HEK293 (cell line): ENCODE data around the gene PCSK9.
A peak's percentile ranks its signal among the peaks of the same experiment; 100 is the strongest.
"Not testable (repeated sequence)": the region's sequence is repeated elsewhere in the genome, so short reads cannot be mapped to it uniquely, and the experiment has no call there.

Experiments used
- CTCF ChIA-PET: fragments of 350-600 bp; formaldehyde crosslinking; extraction: SDS; loops from one replicate; lab custom pipeline; 2021; ENCODE audit warnings: antibody characterized with exemption; lab: Yijun Ruan, JAX
- POLR2A ChIA-PET: fragments of 300-600 bp; formaldehyde crosslinking; extraction: SDS; loops from one replicate; lab custom pipeline; 2020; ENCODE audit warnings: antibody characterized with exemption, inconsistent platforms; lab: Yijun Ruan, JAX
- H3K27ac ChIP-seq: fragments of 200-500 bp; sonication (Bioruptor generic); 2 replicates; pipeline ENCODE4 v1.5.1; 2014; ENCODE audit warnings: low read depth, low read length, control low read depth, inconsistent platforms; ENCODE audit errors: extremely low read depth
- H3K36me3 ChIP-seq, 2 experiments: fragments of 200-500 bp in 1 of 2; sonication (Bioruptor generic) in 1 of 2; 1 replicate in 1 of 2; 2 replicates in 1 of 2; pipeline ENCODE4 v1.5.1; 2014 to 2017; ENCODE audit warnings: inconsistent platforms in 2 of 2, low read length in 2 of 2; ENCODE audit not compliant: control insufficient read depth in 2 of 2, insufficient read depth in 1 of 2
- H3K4me1 ChIP-seq: fragments of 200-500 bp; sonication (Bioruptor generic); 2 replicates; pipeline ENCODE4 v1.5.1; 2014; ENCODE audit warnings: mild to moderate bottlenecking, low read length, inconsistent platforms; ENCODE audit not compliant: control insufficient read depth, insufficient read depth
- H3K4me3 ChIP-seq: 2 replicates; pipeline ENCODE4 v1.5.1; 2011; ENCODE audit warnings: low read depth, mild to moderate bottlenecking, control low read depth, low read length, moderate library complexity
- H3K9me3 ChIP-seq: fragments of 200-500 bp; sonication (Bioruptor generic); 2 replicates; pipeline ENCODE4 v1.5.1; 2014; ENCODE audit warnings: low read depth, low read length, inconsistent platforms; ENCODE audit not compliant: control insufficient read depth, insufficient read depth
- FEZF1 ChIP-seq: fragments of 450-650 bp; formaldehyde crosslinking; IDR thresholded peaks from 2 replicates; pipeline ENCODE4 v1.5.1; 2016; ENCODE audit warnings: missing biosample characterization, missing genetic modification characterization
- REST ChIP-seq: fragments of 450-650 bp; formaldehyde crosslinking; IDR thresholded peaks from 2 replicates; pipeline ENCODE4 v1.5.1; 2016; ENCODE audit warnings: missing biosample characterization, missing genetic modification characterization
- SCRT2 ChIP-seq: fragments of 450-650 bp; formaldehyde crosslinking; IDR thresholded peaks from 2 replicates; pipeline ENCODE4 v1.5.1; 2016; ENCODE audit warnings: missing biosample characterization, missing genetic modification characterization
- ZNF16 ChIP-seq: fragments of 450-650 bp; formaldehyde crosslinking; IDR thresholded peaks from 2 replicates; pipeline ENCODE4 v1.5.1; 2016; ENCODE audit warnings: low read depth, missing biosample characterization, missing genetic modification characterization
- ZNF266 ChIP-seq: fragments of 450-650 bp; formaldehyde crosslinking; IDR thresholded peaks from 2 replicates; pipeline ENCODE4 v1.5.1; 2016; ENCODE audit warnings: missing biosample characterization, missing genetic modification characterization, low read depth
- ZNF341 ChIP-seq: fragments of 450-650 bp; formaldehyde crosslinking; IDR thresholded peaks from 2 replicates; pipeline ENCODE4; 2016; ENCODE audit warnings: low read depth, missing biosample characterization, missing genetic modification characterization
- ZNF404 ChIP-seq: fragments of 450-650 bp; formaldehyde crosslinking; IDR thresholded peaks from 2 replicates; pipeline ENCODE4 v1.5.1; 2017; ENCODE audit warnings: missing biosample characterization, missing genetic modification characterization
- ZNF521 ChIP-seq: fragments of 450-650 bp; formaldehyde crosslinking; IDR thresholded peaks from 2 replicates; pipeline ENCODE4 v1.5.1; 2017; ENCODE audit warnings: missing biosample characterization, mild to moderate bottlenecking, missing genetic modification characterization
- ZNF707 ChIP-seq: fragments of 450-650 bp; formaldehyde crosslinking; IDR thresholded peaks from 2 replicates; pipeline ENCODE4 v1.5.1; 2016; ENCODE audit warnings: missing biosample characterization, missing genetic modification characterization
- ZNF830 ChIP-seq: fragments of 450-650 bp; IDR thresholded peaks from 2 replicates; pipeline ENCODE4 v1.5.0; 2018; ENCODE audit warnings: missing biosample characterization, missing genetic modification characterization, low read depth, mild to moderate bottlenecking, moderate library complexity

Gene PCSK9

DNA sequence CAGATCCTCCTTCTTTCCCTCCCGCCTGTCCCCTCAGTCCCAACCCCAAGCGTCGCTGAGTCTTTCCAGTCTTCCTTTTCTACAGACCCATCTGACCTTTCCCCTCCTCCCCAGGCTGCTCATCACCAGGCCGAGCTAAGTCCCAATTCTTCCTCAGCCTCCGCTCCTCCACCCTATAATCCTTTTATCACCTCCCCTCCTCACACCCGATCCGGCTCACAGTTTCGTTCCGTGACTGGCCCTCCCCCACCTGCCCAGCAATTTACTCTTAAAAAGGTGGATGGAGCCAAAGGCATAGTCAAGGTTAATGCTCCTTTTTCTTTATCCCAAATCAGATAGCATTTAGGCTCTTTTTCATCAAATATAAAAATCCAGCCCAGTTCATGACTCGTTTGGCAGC is 15.2 kb upstream of the PCSK9 start:
- POLR2A ChIA-PET, CTCF ChIA-PET, H3K4me1 ChIP-seq: not testable (repeated sequence)

GRCh38 chr1:55026682-55027081 is 12.7 kb upstream of the PCSK9 start:
- CTCF ChIA-PET = not testable (repeated sequence)

More for the DNA sequence above, 15.2 kb upstream of the PCSK9 start:
- H3K36me3 ChIP-seq, H3K4me3 ChIP-seq, H3K27ac ChIP-seq, H3K9me3 ChIP-seq: not testable (repeated sequence)

GRCh38 chr1:55031098-55031497 is 8.2 kb upstream of the PCSK9 start:
- CTCF ChIA-PET = interaction anchor here (2.8 kb wide), 1 partner anchor 9 kb away, joined by 9 read pairs; no protein-coding TSS in a partner anchor
- H3K36me3 ChIP-seq, POLR2A ChIA-PET, H3K4me1 ChIP-seq, H3K27ac ChIP-seq, H3K4me3 ChIP-seq, H3K9me3 ChIP-seq: not testable (repeated sequence)
- TF ChIP-seq ZNF707 (tag by site-specific recombination) = peak; percentile 77

More at GRCh38 chr1:55026682-55027081, 12.7 kb upstream of the PCSK9 start:
- POLR2A ChIA-PET, H3K4me3 ChIP-seq, H3K36me3 ChIP-seq, H3K27ac ChIP-seq, H3K4me1 ChIP-seq, H3K9me3 ChIP-seq: not testable (repeated sequence)

GRCh38 chr1:55033265-55033614 is 6.1 kb upstream of the PCSK9 start:
- CTCF ChIA-PET = interaction anchor here (0.6 to 2.8 kb wide), 2 partner anchors 11 to 51 kb away, joined by 4 to 9 read pairs; no protein-coding TSS in a partner anchor
- POLR2A ChIA-PET = no interaction called here
- no peak overlapping the region for H3K4me3 ChIP-seq
- no peaks in the 10 kb centered on the region for H3K4me1 ChIP-seq
- no peak for TF ChIP-seq ZNF16 (tag by site-specific recombination)
- TF ChIP-seq REST = no peak
- TF ChIP-seq ZNF341 (tag by site-specific recombination) = peak; percentile 44; the same call in 1 of the 2 replicates
- no peak overlapping the region for H3K27ac ChIP-seq
- H3K36me3 ChIP-seq = no peaks in the 10 kb centered on the region
- no peaks in the 10 kb centered on the region for H3K9me3 ChIP-seq

GRCh38 chr1:55034476-55035133 is 4.7 kb upstream of the PCSK9 start:
- H3K9me3 ChIP-seq = no peaks in the 10 kb centered on the region
- CTCF ChIA-PET = interaction anchor here (1.0 to 2.0 kb wide), 3 partner anchors 13 to 90 kb away, joined by 4 to 9 read pairs (median 5); no protein-coding TSS in a partner anchor
- POLR2A ChIA-PET = no interaction called here
- no peaks in the 10 kb centered on the region for H3K36me3 ChIP-seq
- no peaks in the 10 kb centered on the region for H3K4me1 ChIP-seq
- TF ChIP-seq SCRT2 (tag by site-specific recombination) (0 out of 2 replicates have a peak, but pooled peaks have one; percentile 21), ZNF404 (tag by site-specific recombination) (no peak), ZNF830 (tag by site-specific recombination) (no peak), ZNF266 (tag by site-specific recombination) (no peak), FEZF1 (tag by site-specific recombination) (no peak), ZNF521 (tag by site-specific recombination) (no peak)
- TF ChIP-seq, all 188 proteins: peak for 1
- no peak overlapping the region for H3K4me3 ChIP-seq
- H3K27ac ChIP-seq = no peak overlapping the region
